BJ (cell line): Measurements from ENCODE around the gene CTRL. TPM values are rescaled to one million over a fixed set of nuclear protein-coding genes. Genes with fewer than 3 reads are reported as not detected.

ENCODE experiments used
- CTCF ChIA-PET: fragments of 350-600 bp; formaldehyde crosslinking; extraction: SDS; loops from one replicate; lab custom pipeline; 2021; ENCODE audit warnings: antibody characterized with exemption, inconsistent platforms; lab: Yijun Ruan, JAX
- POLR2A ChIA-PET: fragments of 300-600 bp; sonication (Branson Sonifier 250); formaldehyde crosslinking; extraction: SDS; loops from one replicate; lab custom pipeline; 2021; ENCODE audit warnings: antibody characterized with exemption; lab: Charles Lee
- DNase-seq: peaks from one replicate; pipeline ENCODE4 v3.0.0-alpha.2; 2011; ENCODE audit warnings: low read depth
- H3K27me3 ChIP-seq: 2 replicates; pipeline ENCODE4 v1.6.0; 2011; ENCODE audit warnings: low read length; ENCODE audit not compliant: control insufficient read depth, insufficient read depth
- H3K36me3 ChIP-seq: 2 replicates; pipeline ENCODE4 v1.5.1; 2011; ENCODE audit warnings: low read length; ENCODE audit not compliant: control insufficient read depth, insufficient read depth
- H3K4me3 ChIP-seq: 2 replicates; pipeline ENCODE4 v1.5.1; 2011; ENCODE audit warnings: low read depth, mild to moderate bottlenecking, control low read depth, low read length
- CTCF ChIP-seq: IDR thresholded peaks from 2 replicates; pipeline ENCODE4 v1.5.1; 2011; ENCODE audit warnings: low read depth, mild to moderate bottlenecking, control low read depth, inconsistent platforms, low read length, moderate library complexity; ENCODE audit not compliant: insufficient read depth
- polyA plus RNA-seq: library from polyadenylated mRNA; depleted of rRNA; stranded (reverse); fragments of >200 nt; gene quantifications from 2 replicates; pipeline ENCODE4 v1.2.3, GENCODE V29; 2011

CTRL gene
- polyA plus RNA-seq, 1 experiment: 0.58 TPM

- POLR2A ChIA-PET: interaction anchor here (0.6 kb wide), 1 partner anchor 11 kb away, joined by 3 read pairs; no protein-coding TSS in a partner anchor
Measured at GRCh38 chr16:67946966-67947558, 15.4 kb upstream of the CTRL start.

GRCh38 chr16:67946128-67946569 lies 14.5 kb upstream of the CTRL start:
- no peak for DNase-seq
- Histone ChIP-seq H3K27me3 (no peaks in the 10 kb centered on the region), H3K36me3 (peaks cover 84% of the 10 kb centered on the region), H3K4me3 (no peak overlapping the region)
- POLR2A ChIA-PET: no interaction called here
- no peak for TF ChIP-seq CTCF
- CTCF ChIA-PET: interaction anchor here (0.9 kb wide), 1 partner anchor 14 kb away, joined by 4 read pairs; no protein-coding TSS in a partner anchor

More at GRCh38 chr16:67946966-67947558, 15.4 kb upstream of the CTRL start:
- H3K36me3 ChIP-seq: peaks cover 86% of the 10 kb centered on the region
- H3K27me3 ChIP-seq: no peaks in the 10 kb centered on the region
- no peak for TF ChIP-seq CTCF
- CTCF ChIA-PET: interaction anchor here (0.5 to 1.1 kb wide), 4 partner anchors 13 to 131 kb away, joined by 3 to 5 read pairs (median 4); no protein-coding TSS in a partner anchor
- no peak overlapping the region for H3K4me3 ChIP-seq
- no peak for DNase-seq

- no peak for DNase-seq
- TF ChIP-seq CTCF: no peak
- H3K27me3 ChIP-seq: no peaks in the 10 kb centered on the region
- H3K36me3 ChIP-seq: peaks cover 79% of the 10 kb centered on the region
- no peak overlapping the region for H3K4me3 ChIP-seq
- ChIA-PET CTCF (interaction anchor here (2.3 kb wide), 1 partner anchor 129 kb away, joined by 8 read pairs; no protein-coding TSS in a partner anchor), POLR2A (no interaction called here)
Measured at GRCh38 chr16:67945392-67945933, 13.8 kb upstream of the CTRL start.

GRCh38 chr16:67944690-67945391 lies 13.2 kb upstream of the CTRL start:
- TF ChIP-seq CTCF: no peak
- Histone ChIP-seq H3K36me3 (peaks cover 79% of the 10 kb centered on the region), H3K4me3 (no peak overlapping the region), H3K27me3 (no peaks in the 10 kb centered on the region)
- ChIA-PET POLR2A (no interaction called here), CTCF (interaction anchor here (2.3 kb wide), 1 partner anchor 129 kb away, joined by 8 read pairs; no protein-coding TSS in a partner anchor)
- DNase-seq: no peak
